H1 (cell line): Measurements from ENCODE around the gene KRTCAP2. TPM values are rescaled to one million over a fixed set of nuclear protein-coding genes. Genes with fewer than 3 reads are reported as not detected.

Experiments used
- CTCF ChIA-PET: fragments of 300-600 bp; sonication (Branson Sonifier 250); formaldehyde crosslinking; loops from one replicate; lab custom pipeline; 2021; ENCODE audit not compliant: partially characterized antibody; lab: Charles Lee
- POLR2A ChIA-PET: fragments of 300-600 bp; sonication (Branson Sonifier 250); formaldehyde crosslinking; loops from one replicate; lab custom pipeline; 2021; ENCODE audit warnings: inconsistent platforms; ENCODE audit not compliant: partially characterized antibody; lab: Charles Lee
- DNase-seq, 2 experiments: peaks; one replicate each; pipeline versions ENCODE4 v3.0.0 to v3.0.0-alpha.2; 2010 to 2022; ENCODE audit warnings: low spot score in 2 of 2, low read depth in 1 of 2, mixed read lengths in 1 of 2
- FAIRE-seq: peaks from 2 replicates; lab custom pipeline; 2011; peaks lifted over from hg19 to GRCh38; lab: Jason Lieb, UNC
- H2AFZ ChIP-seq: 2 replicates; pipeline ENCODE4 v1.8.1; 2012; ENCODE audit warnings: low read length, inconsistent platforms
- H2AK5ac ChIP-seq: 2 replicates; pipeline ENCODE4 v1.6.1; 2013; ENCODE audit warnings: low read depth, low read length
- H2BK120ac ChIP-seq: replicated peaks from 2 replicates; pipeline ENCODE3; 2013; ENCODE audit warnings: low read depth, low read length, inconsistent platforms
- H2BK12ac ChIP-seq: 2 replicates; pipeline ENCODE4 v1.6.1; 2013; ENCODE audit warnings: low read depth, low read length
- H2BK15ac ChIP-seq: 2 replicates; pipeline ENCODE4 v1.6.1; 2013; ENCODE audit warnings: low read length
- H2BK20ac ChIP-seq: 2 replicates; pipeline ENCODE4 v1.6.1; 2013; ENCODE audit warnings: low read length
- H2BK5ac ChIP-seq: 2 replicates; pipeline ENCODE4 v1.6.1; 2013; ENCODE audit warnings: low read depth, low read length
- H3K14ac ChIP-seq: 2 replicates; pipeline ENCODE4 v1.6.1; 2013; ENCODE audit warnings: inconsistent platforms; ENCODE audit not compliant: insufficient read length
- H3K18ac ChIP-seq: 2 replicates; pipeline ENCODE4 v1.6.1; 2013; ENCODE audit warnings: low read length; ENCODE audit errors: extremely low read depth
- H3K23ac ChIP-seq: 2 replicates; pipeline ENCODE4 v1.6.1; 2013; ENCODE audit warnings: inconsistent platforms; ENCODE audit not compliant: insufficient read length
- H3K23me2 ChIP-seq: 2 replicates; pipeline ENCODE4 v1.6.1; 2013; ENCODE audit warnings: low read depth, low read length
- H3K27ac ChIP-seq: 2 replicates; pipeline ENCODE4 v1.6.1; 2011; ENCODE audit warnings: low read depth, low read length, inconsistent platforms
- H3K27me3 ChIP-seq, 4 experiments: replicated peaks in 1 of 4; 1 replicate in 1 of 4; 2 replicates in 3 of 4; pipeline versions ENCODE4 v1.6.1 to v1.8.1; 2011 to 2013; ENCODE audit warnings: low read length in 3 of 4, mild to moderate bottlenecking in 3 of 4, inconsistent platforms in 2 of 4, mixed read lengths in 2 of 4, moderate library complexity in 1 of 4; ENCODE audit not compliant: control insufficient read depth in 3 of 4, insufficient read depth in 3 of 4; ENCODE audit errors: extremely low read depth in 1 of 4
- H3K36me3 ChIP-seq, 4 experiments: 2 replicates each; pipeline versions ENCODE4 v1.6.1 to v1.8.1; 2011 to 2013; ENCODE audit warnings: mild to moderate bottlenecking in 4 of 4, low read length in 3 of 4, moderate library complexity in 2 of 4, control low read depth in 1 of 4, inconsistent platforms in 1 of 4; ENCODE audit not compliant: insufficient read depth in 4 of 4, control insufficient read depth in 2 of 4
- H3K4ac ChIP-seq: replicated peaks from 2 replicates; pipeline ENCODE3; 2013; ENCODE audit warnings: low read length, low read depth, mixed read lengths, inconsistent platforms; ENCODE audit not compliant: insufficient read length
- H3K4me1 ChIP-seq, 4 experiments: replicated peaks in 1 of 4; 1 replicate in 1 of 4; 2 replicates in 3 of 4; pipeline versions ENCODE4 v1.6.1 to v1.8.1; 2011 to 2013; ENCODE audit warnings: low read length in 3 of 4, inconsistent platforms in 2 of 4, mixed read lengths in 1 of 4; ENCODE audit not compliant: insufficient read depth in 4 of 4, control insufficient read depth in 3 of 4
- H3K4me2 ChIP-seq, 2 experiments: 2 replicates each; pipeline versions ENCODE4 v1.6.1 to v1.8.1; 2011 to 2013; ENCODE audit warnings: low read depth in 2 of 2, low read length in 2 of 2, control low read depth in 1 of 2, inconsistent platforms in 1 of 2, mild to moderate bottlenecking in 1 of 2; ENCODE audit not compliant: insufficient read depth in 1 of 2
- H3K4me3 ChIP-seq, 4 experiments: fragments of 200-600, 300-600 bp in 1 of 4; sonication (generic), shearing (Covaris generic), sonication (Bioruptor Twin) in 1 of 4; 2 replicates each; pipeline versions ENCODE4 v1.5.1 to v1.8.1; 2011 to 2016; ENCODE audit warnings: low read length in 4 of 4, low read depth in 3 of 4, control low read depth in 2 of 4, inconsistent platforms in 2 of 4, mild to moderate bottlenecking in 2 of 4, mixed read lengths in 1 of 4, moderate library complexity in 1 of 4; ENCODE audit not compliant: insufficient read depth in 2 of 4; ENCODE audit errors: extremely low read depth in 1 of 4
- H3K56ac ChIP-seq: replicated peaks from 2 replicates; pipeline ENCODE3; 2013; ENCODE audit warnings: low read depth, mild to moderate bottlenecking, mixed read lengths, low read length, inconsistent platforms; ENCODE audit not compliant: insufficient read length
- H3K79me1 ChIP-seq: 2 replicates; pipeline ENCODE4 v1.6.1; 2013; ENCODE audit warnings: low read depth, low read length, control low read depth
- H3K79me2 ChIP-seq, 2 experiments: 2 replicates each; pipeline versions ENCODE4 v1.6.1 to v1.8.1; 2012 to 2013; ENCODE audit warnings: low read length in 2 of 2, mild to moderate bottlenecking in 2 of 2, inconsistent platforms in 1 of 2; ENCODE audit not compliant: insufficient read depth in 2 of 2, control insufficient read depth in 1 of 2
- H3K9ac ChIP-seq, 4 experiments: replicated peaks in 1 of 4; 1 replicate in 1 of 4; 2 replicates in 3 of 4; pipeline versions ENCODE4 v1.6.1 to v1.8.1; 2011 to 2013; ENCODE audit warnings: low read depth in 3 of 4, low read length in 3 of 4, control low read depth in 2 of 4, mild to moderate bottlenecking in 2 of 4, moderate library complexity in 2 of 4, inconsistent platforms in 1 of 4; ENCODE audit errors: extremely low read depth in 1 of 4
- H3K9me3 ChIP-seq, 2 experiments: 2 replicates each; pipeline versions ENCODE4 v1.6.1 to v1.8.1; 2012 to 2013; ENCODE audit warnings: mild to moderate bottlenecking in 2 of 2, moderate library complexity in 2 of 2, control low read depth in 1 of 2, inconsistent platforms in 1 of 2, low read depth in 1 of 2, low read length in 1 of 2, mixed read lengths in 1 of 2; ENCODE audit not compliant: insufficient read depth in 2 of 2
- H4K20me1 ChIP-seq, 2 experiments: replicated peaks in 1 of 2; 2 replicates each; pipeline versions ENCODE3 to v1.8.1; 2011 to 2013; ENCODE audit warnings: inconsistent platforms in 2 of 2, low read length in 2 of 2, mild to moderate bottlenecking in 1 of 2; ENCODE audit not compliant: insufficient read depth in 2 of 2, control insufficient read depth in 1 of 2
- H4K5ac ChIP-seq: 2 replicates; pipeline ENCODE4 v1.6.1; 2013; ENCODE audit warnings: low read length, low read depth, mixed read lengths, inconsistent platforms; ENCODE audit not compliant: insufficient read length
- H4K8ac ChIP-seq: 2 replicates; pipeline ENCODE4 v1.8.0; 2013; ENCODE audit warnings: mild to moderate bottlenecking, moderate library complexity, low read length, inconsistent platforms; ENCODE audit not compliant: insufficient read depth; ENCODE audit errors: extremely low read depth
- H4K91ac ChIP-seq: replicated peaks from 2 replicates; pipeline ENCODE3; 2013; ENCODE audit warnings: low read length, mixed read lengths, inconsistent platforms; ENCODE audit not compliant: insufficient read length
- CBX8 ChIP-seq: fragments of 300-800, 300-1000 bp; sonication (generic); IDR thresholded peaks from 2 replicates; pipeline ENCODE4 v1.7.1; 2016; ENCODE audit warnings: low read depth, low read length, borderline replicate concordance
- GABPA ChIP-seq: IDR thresholded peaks from 2 replicates; pipeline ENCODE4 v1.6.1; 2011; ENCODE audit warnings: mild to moderate bottlenecking, low read length, moderate library complexity, borderline replicate concordance; ENCODE audit not compliant: insufficient read depth
- WGBS, 2 experiments: shearing (Covaris generic) in 1 of 2; methylation state at CpG; one replicate each; pipeline versions ENCODE4 v1.1.6 to v1.1.7; 2013 to 2015; ENCODE audit warnings: low lambda C conversion rate in 2 of 2, mixed read lengths in 2 of 2, inconsistent platforms in 1 of 2, low coverage in 1 of 2, missing lambda C conversion rate in 1 of 2; ENCODE audit not compliant: insufficient replicate concordance in 2 of 2, insufficient coverage in 1 of 2, insufficient read length in 1 of 2; ENCODE audit errors: extremely low coverage in 1 of 2, missing lambda C conversion rate in 1 of 2; 5-methylcytosine and 5-hydroxymethylcytosine counted together
- polyA plus RNA-seq, 7 experiments: library from polyadenylated mRNA; depleted of rRNA in 3 of 7; stranded (reverse) in 5 of 7; unstranded in 2 of 7; fragments of >200 nt in 5 of 7; fragments of 200-250 nt in 2 of 7; gene quantifications; 1 replicate in 5 of 7; 2 replicates in 1 of 7; 4 replicates in 1 of 7; pipeline versions ENCODE4 v1.2.1 to v1.2.3, GENCODE V29; 2011 to 2013; ENCODE audit warnings: missing spikeins in 2 of 7, mixed read lengths in 2 of 7
- total RNA-seq: library from RNA; stranded (reverse); fragmentation: NEBNext Ultra II Directional; extraction: Animal tissue kit (Norgen Biotek cat#: 25700); gene quantifications from 2 replicates; pipeline ENCODE4 v1.2.1, GENCODE V29; 2021

KRTCAP2 gene
- total and polyA plus RNA-seq, 2 of the 8 experiments (the other 6 are each of a cell fraction or from before 2014, with no cell fraction given), result 146 to 317 TPM

GRCh38 chr1:155182052-155182550 lies 9.0 kb upstream of the KRTCAP2 start:
- H2AK5ac ChIP-seq, result no peak overlapping the region
- no peak overlapping the region for H3K4me3 ChIP-seq
- H3K14ac ChIP-seq, result no peak overlapping the region
- H4K5ac ChIP-seq, result no peak overlapping the region
- H3K23ac ChIP-seq, result no peak overlapping the region
- H3K18ac ChIP-seq, result no peak overlapping the region
- H2BK20ac ChIP-seq, result no peak overlapping the region
- FAIRE-seq (no peak), DNase-seq (no peak)
- H3K27ac ChIP-seq, result no peak overlapping the region
- H3K23me2 ChIP-seq, result no peaks in the 10 kb centered on the region; the same call in 1 of the 2 replicates
- H3K79me2 ChIP-seq, result no peaks in the 10 kb centered on the region
- no peak overlapping the region for H3K9ac ChIP-seq
- no peaks in the 10 kb centered on the region for H3K79me1 ChIP-seq
- H4K8ac ChIP-seq, result no peak overlapping the region
- WGBS, 2 experiments, result 91 to 100% methylated on average over 1 to 6 of the region's 7 CpGs
- no peak overlapping the region for H3K4ac ChIP-seq
- peaks cover 4 to 14% (median 10%) of the 10 kb centered on the region in 4 experiments for H3K4me1 ChIP-seq
- no peaks in the 10 kb centered on the region for H3K27me3 ChIP-seq
- H2BK12ac ChIP-seq, result no peak overlapping the region
- POLR2A ChIA-PET, result interaction anchor here (20.5 kb wide), 1 partner anchor 19 kb away, joined by 512 read pairs; the partner anchor contains the start of genes MTX1 and THBS3
- no peak overlapping the region for H3K56ac ChIP-seq
- H4K20me1 ChIP-seq, result peaks cover 3 to 7% of the 10 kb centered on the region in 2 experiments
- no peak overlapping the region for H2BK5ac ChIP-seq
- H3K9me3 ChIP-seq, result no peaks in the 10 kb centered on the region
- CTCF ChIA-PET, result interaction anchor here (6.1 kb wide), 1 partner anchor 7 kb away, joined by 38 read pairs; no protein-coding TSS in a partner anchor
- H2AFZ ChIP-seq, result no peak overlapping the region
- no peak overlapping the region for H3K4me2 ChIP-seq
- peaks cover 15 to 45% (median 33%) of the 10 kb centered on the region in 4 experiments for H3K36me3 ChIP-seq
- no peak overlapping the region for H2BK120ac ChIP-seq
- TF ChIP-seq GABPA (no peak), CBX8 (no peak)
- no peak overlapping the region for H4K91ac ChIP-seq
- H2BK15ac ChIP-seq, result no peak overlapping the region
